ENCODE results near the gene DTX4.

Gene DTX4

GRCh38 chr11:59219836-59220235, 47.9 kb downstream of the DTX4 start:
- DNase-seq (ENCODE audit: low spot score): no peak

GRCh38 chr11:59221441-59221840, 49.5 kb downstream of the DTX4 start:
- no peak for DNase-seq (ENCODE audit: low spot score)

GRCh38 chr11:59222464-59223060, 50.6 kb downstream of the DTX4 start:
- no peak for DNase-seq (ENCODE audit: low spot score)

- no peak for DNase-seq (ENCODE audit: low spot score)
Measured at GRCh38 chr11:59223177-59223576, 51.2 kb downstream of the DTX4 start.

- DNase-seq (ENCODE audit: low spot score): no peak
Measured at GRCh38 chr11:59223611-59224010, 51.7 kb downstream of the DTX4 start.

- no peak for DNase-seq (ENCODE audit: low spot score)
Measured at GRCh38 chr11:59224351-59224928, 52.5 kb downstream of the DTX4 start.

GRCh38 chr11:59225017-59225416, 53.1 kb downstream of the DTX4 start:
- no peak for DNase-seq (ENCODE audit: low spot score)

- no peak for DNase-seq (ENCODE audit: low spot score)
Measured at GRCh38 chr11:59226396-59226795, 54.5 kb downstream of the DTX4 start.

GRCh38 chr11:59240322-59240721, 68.4 kb downstream of the DTX4 start:
- DNase-seq (ENCODE audit: low spot score): no peak

- DNase-seq (ENCODE audit: low spot score): no peak
Measured at GRCh38 chr11:59243633-59244032, 71.7 kb downstream of the DTX4 start.

- no peak for DNase-seq (ENCODE audit: low spot score)
Measured at GRCh38 chr11:59247531-59248227, 75.7 kb downstream of the DTX4 start.

- no peak for DNase-seq (ENCODE audit: low spot score)
Measured at GRCh38 chr11:59249535-59249934, 77.6 kb downstream of the DTX4 start.

- no peak for DNase-seq (ENCODE audit: low spot score)
Measured at GRCh38 chr11:59253001-59253400, 81.1 kb downstream of the DTX4 start.

GRCh38 chr11:59254286-59254685, 82.4 kb downstream of the DTX4 start:
- DNase-seq (ENCODE audit: low spot score): no peak

GRCh38 chr11:59255281-59255680, 83.3 kb downstream of the DTX4 start:
- no peak for DNase-seq (ENCODE audit: low spot score)
